NT2/D1 (cell line): Measurements from ENCODE around the gene PNMA5.
"Not testable (repeated sequence)": the region's sequence is repeated elsewhere in the genome, so short reads cannot be mapped to it uniquely, and the experiment has no call there.

Experiments
- YY1 ChIP-seq: IDR thresholded peaks from 2 replicates; pipeline ENCODE4 v1.6.1; 2011; ENCODE audit not compliant: insufficient read length, insufficient read depth
- ZNF274 ChIP-seq: IDR thresholded peaks from 2 replicates; pipeline ENCODE4 v1.6.1; 2011; ENCODE audit warnings: mild to moderate bottlenecking, low read depth, low read length

GRCh38 chrX:153002182-153002581 lies 8.3 kb upstream of the PNMA5 start:
- TF ChIP-seq YY1, ZNF274: not testable (repeated sequence)
